Transverse colon (tissue), 4 donors: ENCODE data around the gene ENO2. TPM values are rescaled to one million over a fixed set of nuclear protein-coding genes. Genes with fewer than 3 reads are reported as not detected.

Experiments used
- DNase-seq: peaks from one replicate; pipeline ENCODE4 v3.0.0-alpha.2; 2019
- H3K27ac ChIP-seq, 4 donors: fragments of 200-600 bp; sonication (generic); 2 replicates each; pipeline ENCODE4 v1.5.1; 2016 to 2018; ENCODE audit warnings: inconsistent platforms in 4 of 4
- H3K27me3 ChIP-seq: fragments of 200-600 bp; sonication (generic); 2 replicates; pipeline ENCODE4 v1.5.1; 2017; ENCODE audit warnings: inconsistent platforms
- H3K36me3 ChIP-seq, 4 donors: fragments of 200-600 bp; sonication (generic); 2 replicates each; pipeline ENCODE4 v1.5.1; 2017 to 2019; ENCODE audit warnings: inconsistent platforms in 4 of 4
- H3K4me1 ChIP-seq, 4 donors: fragments of 200-600 bp; sonication (generic); 2 replicates each; pipeline ENCODE4 v1.5.1; 2017 to 2020; ENCODE audit warnings: inconsistent platforms in 4 of 4
- H3K4me3 ChIP-seq, 4 donors: fragments of 200-600 bp; sonication (generic); 1 replicate in 1 of 4; 2 replicates in 3 of 4; pipeline versions ENCODE4 v1.5.1 to v1.6.1; 2017 to 2019; ENCODE audit warnings: inconsistent platforms in 4 of 4
- H3K9me3 ChIP-seq, 2 donors: fragments of 200-600 bp; sonication (generic); 2 replicates each; pipeline ENCODE4 v1.5.1; 2017 to 2019; ENCODE audit warnings: inconsistent platforms in 2 of 2
- EP300 ChIP-seq: sonication (generic); formaldehyde crosslinking; IDR thresholded peaks from one replicate; pipeline ENCODE4 v1.6.1; 2017; ENCODE audit warnings: antibody characterized with exemption, low read depth
- POLR2A ChIP-seq: fragments of 450-650 bp; IDR thresholded peaks from one replicate; pipeline ENCODE4 v1.6.1; 2016; ENCODE audit warnings: antibody characterized with exemption, mild to moderate bottlenecking, moderate library complexity
- POLR2AphosphoS5 ChIP-seq, 3 donors: sonication (generic); formaldehyde crosslinking; IDR thresholded peaks; one replicate each; pipeline ENCODE4 v1.6.1; 2016; ENCODE audit warnings: antibody characterized with exemption in 3 of 3
- WGBS, 2 donors: methylation state at CpG; one replicate each; pipeline ENCODE4 v1.1.5; 2018; ENCODE audit warnings: low coverage in 1 of 2; 5-methylcytosine and 5-hydroxymethylcytosine counted together
- in situ Hi-C, 4 donors: fragments of 200-750 bp; cut with MboI; loops; one replicate each; pipeline versions ENCODE4 v1.15.0 to v1.15.1; 2017; ENCODE audit warnings: low sequenced_read_pairs in 3 of 4, low pct_ligation_motif_present in 1 of 4, low pct_unique_long_range_greater_than_20kb in 1 of 4
- intact Hi-C: fragments of 100-400 bp; cut with DNase I; formaldehyde crosslinking; loops from one replicate; pipeline ENCODE4 v1.15.1; 2023; ENCODE audit warnings: low total_unique reads
- total RNA-seq, 4 donors: library from RNA; depleted of rRNA; stranded (reverse); fragments of >200 nt; gene quantifications; one replicate each; pipeline ENCODE4 v1.1.0, GENCODE V29; 2016
- TF ChIP-seq, protein P1 (sequence below), 5 experiments: fragments of 200-600 bp in 3 of 5; fragments of 450-650 bp in 2 of 5; sonication (generic) in 3 of 5; IDR thresholded peaks; 1 replicate in 2 of 5; 2 replicates in 3 of 5; pipeline ENCODE4 v1.5.1; 2016 to 2017; ENCODE audit warnings: antibody characterized with exemption in 5 of 5, inconsistent platforms in 3 of 5, mild to moderate bottlenecking in 2 of 5, moderate library complexity in 1 of 5

The ENO2 gene
- total RNA-seq, 4 donors from 2014 or later = 7.2 to 14.1 (median 9.6) TPM

DNA sequence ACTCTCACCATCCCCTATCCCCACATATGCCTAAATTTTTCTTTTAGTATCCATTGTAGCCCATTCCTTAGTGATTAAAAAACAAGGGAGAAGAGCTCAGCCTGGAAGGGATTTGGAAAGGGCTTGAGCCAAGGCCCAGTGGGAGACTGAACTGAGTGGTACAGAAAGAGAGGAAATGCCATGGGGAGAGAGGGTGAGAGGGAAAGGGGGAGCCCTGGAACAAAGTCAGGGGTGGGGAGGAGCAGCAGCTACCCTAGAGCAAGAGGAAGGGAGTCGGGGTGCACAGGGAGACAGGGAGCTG, 10.8 kb downstream of the ENO2 start:
- Histone ChIP-seq H3K36me3 (no peaks in the 10 kb centered on the region), H3K4me3 (no peak overlapping the region), H3K9me3 (no peaks in the 10 kb centered on the region), H3K27ac (peak overlapping the region; percentile 96 to 99 (median 98)), H3K27me3 (no peaks in the 10 kb centered on the region), H3K4me1 (peaks cover 19 to 51% (median 46%) of the 10 kb centered on the region in 4 donors)
- intact Hi-C loops = loop anchor here (2.0 kb wide), 1 partner anchor 40 kb away; no protein-coding TSS in a partner anchor
- peak; percentile 54 for TF ChIP-seq POLR2A
- TF ChIP-seq, protein P1, sequence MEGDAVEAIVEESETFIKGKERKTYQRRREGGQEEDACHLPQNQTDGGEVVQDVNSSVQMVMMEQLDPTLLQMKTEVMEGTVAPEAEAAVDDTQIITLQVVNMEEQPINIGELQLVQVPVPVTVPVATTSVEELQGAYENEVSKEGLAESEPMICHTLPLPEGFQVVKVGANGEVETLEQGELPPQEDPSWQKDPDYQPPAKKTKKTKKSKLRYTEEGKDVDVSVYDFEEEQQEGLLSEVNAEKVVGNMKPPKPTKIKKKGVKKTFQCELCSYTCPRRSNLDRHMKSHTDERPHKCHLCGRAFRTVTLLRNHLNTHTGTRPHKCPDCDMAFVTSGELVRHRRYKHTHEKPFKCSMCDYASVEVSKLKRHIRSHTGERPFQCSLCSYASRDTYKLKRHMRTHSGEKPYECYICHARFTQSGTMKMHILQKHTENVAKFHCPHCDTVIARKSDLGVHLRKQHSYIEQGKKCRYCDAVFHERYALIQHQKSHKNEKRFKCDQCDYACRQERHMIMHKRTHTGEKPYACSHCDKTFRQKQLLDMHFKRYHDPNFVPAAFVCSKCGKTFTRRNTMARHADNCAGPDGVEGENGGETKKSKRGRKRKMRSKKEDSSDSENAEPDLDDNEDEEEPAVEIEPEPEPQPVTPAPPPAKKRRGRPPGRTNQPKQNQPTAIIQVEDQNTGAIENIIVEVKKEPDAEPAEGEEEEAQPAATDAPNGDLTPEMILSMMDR (IDR thresholded peaks at IDR 0.05) = no peak
- in situ Hi-C loops = loop anchor here in 2 of 4 donors (25.0 kb wide), 1 partner anchor 187 kb away; the partner anchor contains the start of gene C1RL (in 2 of the 2)
- DNase-seq = no peak
- WGBS, 2 donors = 8% methylated on average over 1 of the region's 1 CpG; no CpG with 5 or more reads in 1 of the 2 donors

DNA sequence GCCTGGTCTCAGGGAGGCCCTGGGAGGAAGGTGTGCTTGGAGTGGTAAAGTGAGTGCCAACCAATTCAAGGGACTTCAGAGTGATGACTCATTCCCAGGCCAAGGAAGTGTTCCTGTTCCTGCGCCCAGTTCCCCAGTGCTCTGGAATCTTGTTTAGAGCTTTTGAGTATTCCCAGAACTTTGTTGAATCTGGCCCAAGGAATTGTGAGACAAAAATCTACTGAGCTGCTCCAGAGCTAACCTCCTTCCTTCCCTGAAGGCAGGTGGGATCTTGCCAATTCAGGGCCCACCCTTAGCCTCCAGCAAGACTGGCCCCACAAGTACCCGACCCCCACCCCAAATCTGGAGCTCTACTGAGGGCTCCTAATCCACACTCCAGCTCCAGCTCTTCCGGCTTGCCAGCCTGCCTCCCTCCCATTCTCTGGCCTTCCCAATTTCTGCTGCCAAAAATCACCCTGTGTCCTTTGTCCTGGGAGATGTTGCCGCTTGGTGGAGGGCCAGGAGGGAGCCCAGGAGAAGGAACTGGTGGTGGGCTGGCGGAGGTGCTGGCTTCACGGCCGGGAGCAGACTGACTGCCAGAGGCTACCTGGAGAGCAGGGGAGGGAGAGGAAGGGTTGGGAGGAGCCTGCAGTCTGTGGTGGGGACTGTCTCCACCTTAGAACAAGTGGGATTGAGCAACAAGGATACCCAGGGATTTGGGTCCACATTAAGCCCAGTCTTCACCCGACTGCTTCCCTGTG, 11.3 kb downstream of the ENO2 start:
- in situ Hi-C loops = loop anchor here in 2 of 4 donors (25.0 kb wide), 1 partner anchor 187 kb away; the partner anchor contains the start of gene C1RL (in 2 of the 2)
- WGBS, 2 donors = 35 to 60% methylated on average over 1 to 8 of the region's 8 CpGs
- H3K4me1 ChIP-seq = peaks cover 20 to 56% (median 52%) of the 10 kb centered on the region in 4 donors

DNA sequence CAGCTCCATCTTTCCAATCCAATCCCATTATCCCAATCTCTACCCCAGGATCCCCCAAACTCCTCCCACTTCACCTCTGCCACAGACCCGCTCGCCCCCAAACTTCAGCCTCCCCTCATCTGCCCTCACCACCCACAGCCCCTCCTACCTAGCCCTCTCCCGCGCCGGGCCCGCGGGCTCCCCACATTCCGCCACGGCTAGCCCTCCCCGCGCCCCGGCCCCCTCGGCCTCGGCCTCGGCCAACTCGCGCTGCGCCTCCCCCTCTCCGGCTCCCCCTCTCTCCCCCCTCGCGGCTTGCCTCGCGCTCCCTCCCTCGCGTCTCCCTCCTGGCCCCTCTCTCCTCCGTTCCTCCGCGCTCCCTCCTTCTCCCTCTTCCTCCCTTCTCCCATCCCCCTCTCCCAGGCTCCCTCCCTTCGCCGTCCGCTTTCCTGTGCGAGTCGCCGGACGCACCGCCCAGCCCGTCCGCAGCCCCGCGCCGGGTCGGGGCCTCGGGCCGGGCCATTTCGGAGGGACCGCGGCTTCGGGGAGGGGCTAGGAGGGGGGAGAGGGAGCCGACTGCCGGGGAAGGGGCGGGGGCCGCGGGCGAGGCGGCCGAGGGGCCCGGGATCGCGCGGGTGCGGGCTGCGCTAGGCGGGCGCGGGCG, 13.1 kb downstream of the ENO2 start, which contains the start of gene ATN1:
Gene ATN1, plus strand, starts transcription at position 581 of the 643 bp plus-strand sequence. CDS start 6,043 bp downstream, outside the sequence.
- no peaks in the 10 kb centered on the region for H3K9me3 ChIP-seq
- intact Hi-C loops (no loop called here), in situ Hi-C loops (loop anchor here in 2 of 4 donors (25.0 kb wide), 1 partner anchor 185 kb away; the partner anchor contains the start of gene C1RL (in 2 of the 2))
- DNase-seq = peak; percentile 79
- H3K36me3 ChIP-seq = no peaks in the 10 kb centered on the region
- peak within 1 kb of the TSS; percentile 94 to 97 (median 94) for H3K4me3 ChIP-seq
- H3K4me1 ChIP-seq = peaks cover 31 to 73% (median 59%) of the 10 kb centered on the region in 4 donors
- 0% methylated on average over 6 to 43 of the region's 66 CpGs for WGBS, 2 donors
- H3K27me3 ChIP-seq = no peaks in the 10 kb centered on the region
- H3K27ac ChIP-seq = peak within 1 kb of the TSS; percentile 96 to 99 (median 98)
- TF ChIP-seq POLR2AphosphoS5 (IDR thresholded peaks at IDR 0.05) (peak; percentile 58 to 85 (median 80)), EP300 (no peak), POLR2A (peak; percentile 72)
- TF ChIP-seq, protein P1 (IDR thresholded peaks at IDR 0.05) = no peak

More for the DNA sequence above, 11.3 kb downstream of the ENO2 start:
- peak; percentile 76 for DNase-seq
- Histone ChIP-seq H3K27ac (peak overlapping the region; percentile 96 to 99 (median 98)), H3K27me3 (no peaks in the 10 kb centered on the region), H3K9me3 (no peaks in the 10 kb centered on the region), H3K4me3 (peak overlapping the region in 3 of 4 donors; percentile 3 to 97 (median 95)), H3K36me3 (no peaks in the 10 kb centered on the region)
- TF ChIP-seq, protein P1 (IDR thresholded peaks at IDR 0.05) = peak in 1 of 5 experiments; percentile 21
- TF ChIP-seq POLR2A (no peak), POLR2AphosphoS5 (IDR thresholded peaks at IDR 0.05) (peak; percentile 49 to 80 (median 76)), EP300 (no peak)
- intact Hi-C loops = loop anchor here (2.0 kb wide), 1 partner anchor 39 kb away; no protein-coding TSS in a partner anchor
